Measurements from ENCODE around the gene EIF1. TPM values are rescaled to one million over a fixed set of nuclear protein-coding genes. Genes with fewer than 3 reads are reported as not detected.

Gene EIF1
- polyA plus RNA-seq, 1 donor (not counting 4 experiments of a cell fraction or from before 2014, with no cell fraction given) = 308 TPM

DNA sequence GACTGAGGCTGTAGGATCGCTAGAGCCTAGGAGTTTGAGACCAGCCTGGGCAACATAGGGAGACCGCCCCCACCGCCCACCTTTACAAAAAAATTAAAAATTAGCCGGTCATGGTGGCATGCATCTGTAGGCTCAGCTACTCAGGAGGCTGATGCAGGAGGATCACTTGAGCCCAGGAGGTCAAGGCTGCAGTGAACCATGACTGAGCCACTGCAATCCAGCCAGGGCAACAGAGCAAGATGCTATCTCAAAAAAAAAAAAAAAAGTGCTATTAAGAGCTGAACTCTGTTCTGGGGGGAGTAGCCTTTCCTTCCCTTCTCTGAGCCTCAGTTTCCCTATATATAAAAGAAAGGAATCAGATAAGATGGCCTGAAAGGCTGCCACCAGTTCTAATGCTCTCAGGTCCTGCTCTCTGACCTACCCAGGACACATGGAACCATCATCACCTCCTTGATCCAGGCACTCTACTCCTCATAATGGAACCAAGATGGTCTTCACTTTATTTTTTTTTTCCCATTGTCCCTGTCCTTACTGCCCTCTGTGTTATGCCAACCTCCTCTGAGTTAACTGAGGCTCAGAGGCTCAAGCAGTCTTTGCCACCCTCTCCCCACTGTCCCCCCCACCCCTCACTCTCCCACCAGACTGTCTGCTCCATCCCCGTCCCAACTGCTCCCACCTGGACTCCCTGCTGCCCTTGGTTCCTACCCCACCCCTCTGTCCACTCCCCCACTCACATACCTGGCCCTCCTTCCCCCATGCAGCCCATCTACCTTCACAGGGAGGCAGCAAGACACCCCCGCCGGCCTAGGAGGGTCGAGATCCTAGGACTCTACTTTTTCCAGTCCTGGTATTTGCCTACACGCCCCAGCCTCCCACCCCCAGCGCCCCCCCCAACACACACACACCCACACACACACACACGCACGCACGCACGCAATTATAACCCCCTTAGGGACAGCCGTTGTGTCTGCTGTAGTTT, 23.8 kb upstream of the EIF1 start:
- FAIRE-seq = no peak
- TF ChIP-seq EZH2 (IDR thresholded peaks at IDR 0.05; ENCODE audit: low read length) = no peak
- TF ChIP-seq, protein P1, sequence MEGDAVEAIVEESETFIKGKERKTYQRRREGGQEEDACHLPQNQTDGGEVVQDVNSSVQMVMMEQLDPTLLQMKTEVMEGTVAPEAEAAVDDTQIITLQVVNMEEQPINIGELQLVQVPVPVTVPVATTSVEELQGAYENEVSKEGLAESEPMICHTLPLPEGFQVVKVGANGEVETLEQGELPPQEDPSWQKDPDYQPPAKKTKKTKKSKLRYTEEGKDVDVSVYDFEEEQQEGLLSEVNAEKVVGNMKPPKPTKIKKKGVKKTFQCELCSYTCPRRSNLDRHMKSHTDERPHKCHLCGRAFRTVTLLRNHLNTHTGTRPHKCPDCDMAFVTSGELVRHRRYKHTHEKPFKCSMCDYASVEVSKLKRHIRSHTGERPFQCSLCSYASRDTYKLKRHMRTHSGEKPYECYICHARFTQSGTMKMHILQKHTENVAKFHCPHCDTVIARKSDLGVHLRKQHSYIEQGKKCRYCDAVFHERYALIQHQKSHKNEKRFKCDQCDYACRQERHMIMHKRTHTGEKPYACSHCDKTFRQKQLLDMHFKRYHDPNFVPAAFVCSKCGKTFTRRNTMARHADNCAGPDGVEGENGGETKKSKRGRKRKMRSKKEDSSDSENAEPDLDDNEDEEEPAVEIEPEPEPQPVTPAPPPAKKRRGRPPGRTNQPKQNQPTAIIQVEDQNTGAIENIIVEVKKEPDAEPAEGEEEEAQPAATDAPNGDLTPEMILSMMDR (optimal IDR thresholded peaks at IDR 0.05 in 1 of 3, IDR thresholded peaks at IDR 0.05 in 1 of 3, conservative IDR thresholded peaks at IDR 0.05 in 1 of 3; ENCODE audit: extremely low read depth in 1 of 3, insufficient read depth in 2 of 3, low read length in 3 of 3) = no peak

DNA sequence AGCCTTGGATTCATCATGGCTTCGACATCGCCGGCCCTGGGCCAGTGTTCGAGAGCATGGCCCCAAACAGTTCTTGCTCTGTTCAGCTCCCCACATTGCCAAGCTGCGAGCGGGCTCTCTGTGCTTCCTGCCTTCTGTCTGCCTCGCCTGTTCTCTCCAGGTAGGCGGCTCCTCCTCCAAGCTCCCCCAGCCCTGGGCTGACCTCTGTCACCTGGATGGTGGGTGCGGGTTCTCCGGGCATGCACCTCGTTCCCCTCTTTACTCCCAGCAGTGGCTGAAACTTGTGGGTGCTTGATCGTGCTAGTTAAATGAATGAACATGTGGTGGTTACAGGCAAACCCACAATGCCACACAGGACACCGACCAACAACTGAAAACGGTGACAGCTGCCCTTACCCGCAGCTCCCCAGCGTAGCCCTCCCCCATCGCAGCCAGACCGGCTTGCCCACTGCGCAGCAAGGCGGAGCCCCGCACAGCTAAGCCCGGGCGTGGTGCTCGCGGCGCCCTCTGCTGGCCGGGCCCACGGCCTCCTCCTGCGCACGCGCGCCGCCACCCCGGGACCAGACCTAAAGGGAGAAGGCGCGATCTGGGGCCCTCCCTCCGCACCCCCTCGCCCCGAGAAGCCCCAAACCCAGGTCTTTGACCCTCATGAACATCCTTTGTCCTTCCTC, 23.0 kb upstream of the EIF1 start:
- no peaks in the 10 kb centered on the region for H3K36me3 ChIP-seq (ENCODE audit: control insufficient read depth in 2 of 2, extremely low read depth in 1 of 2, insufficient read depth in 2 of 2, low read length in 2 of 2)
- no peaks in the 10 kb centered on the region for H3K9me1 ChIP-seq (ENCODE audit: control insufficient read depth, extremely low read depth, insufficient read depth, low read length)
- H2AFZ ChIP-seq (ENCODE audit: control insufficient read depth, low read length) = peak overlapping the region; percentile 38
- H3K27ac ChIP-seq (ENCODE audit: control insufficient read depth, insufficient read depth, low read length) = peak overlapping the region; percentile 90
- peak overlapping the region; percentile 32 to 59 (median 40) for H3K4me3 ChIP-seq (ENCODE audit: control insufficient read depth in 2 of 3, extremely low read depth in 1 of 3, insufficient read depth in 2 of 3, low read depth in 1 of 3, low read length in 3 of 3)
- H3K9me3 ChIP-seq (ENCODE audit: control insufficient read depth, low read depth, low read length) = no peaks in the 10 kb centered on the region
- FAIRE-seq (peak; percentile 36), DNase-seq (ENCODE audit: low read depth, low spot score) (no peak)
- peak overlapping the region; percentile 86 for H3K4me2 ChIP-seq (ENCODE audit: control insufficient read depth, extremely low read depth, insufficient read depth, low read depth, low read length)
- H4K20me1 ChIP-seq (ENCODE audit: control insufficient read depth, extremely low read depth, insufficient read depth, low read length) = no peaks in the 10 kb centered on the region
- no peaks in the 10 kb centered on the region for H3K79me2 ChIP-seq (ENCODE audit: control insufficient read depth, insufficient read depth, low read length)
- H3K4me1 ChIP-seq (ENCODE audit: control insufficient read depth, extremely low read depth, insufficient read depth, low read length) = peaks cover 53% of the 10 kb centered on the region
- TF ChIP-seq, protein P1 (optimal IDR thresholded peaks at IDR 0.05 in 1 of 3, IDR thresholded peaks at IDR 0.05 in 1 of 3, conservative IDR thresholded peaks at IDR 0.05 in 1 of 3; ENCODE audit: extremely low read depth in 1 of 3, insufficient read depth in 2 of 3, low read length in 3 of 3) = peak; percentile 86 to 98 (median 96)
- TF ChIP-seq EZH2 (IDR thresholded peaks at IDR 0.05; ENCODE audit: low read length) = no peak
- no peaks in the 10 kb centered on the region for H3K27me3 ChIP-seq (ENCODE audit: control insufficient read depth, extremely low read depth, insufficient read depth, low read length)
- dilution Hi-C loops (cut with MboI; ENCODE audit: extremely low pct_ligation_motif_present, low sequenced_read_pairs) = no loop called here
- peak overlapping the region; percentile 85 for H3K9ac ChIP-seq (ENCODE audit: control insufficient read depth, extremely low read depth, insufficient read depth, low read length)

More for the DNA sequence above, 23.8 kb upstream of the EIF1 start:
- no peak for DNase-seq (ENCODE audit: low read depth, low spot score)
- no peaks in the 10 kb centered on the region for H3K27me3 ChIP-seq (ENCODE audit: control insufficient read depth, extremely low read depth, insufficient read depth, low read length)
- no peaks in the 10 kb centered on the region for H4K20me1 ChIP-seq (ENCODE audit: control insufficient read depth, extremely low read depth, insufficient read depth, low read length)
- H3K36me3 ChIP-seq (ENCODE audit: control insufficient read depth in 2 of 2, extremely low read depth in 1 of 2, insufficient read depth in 2 of 2, low read length in 2 of 2) = no peaks in the 10 kb centered on the region
- peaks cover 61% of the 10 kb centered on the region for H3K4me1 ChIP-seq (ENCODE audit: control insufficient read depth, extremely low read depth, insufficient read depth, low read length)
- H3K4me3 ChIP-seq (ENCODE audit: control insufficient read depth in 2 of 3, extremely low read depth in 1 of 3, insufficient read depth in 2 of 3, low read depth in 1 of 3, low read length in 3 of 3) = peak overlapping the region in 2 of 3 experiments; percentile 32 to 40
- peak overlapping the region; percentile 85 for H3K9ac ChIP-seq (ENCODE audit: control insufficient read depth, extremely low read depth, insufficient read depth, low read length)
- dilution Hi-C loops (cut with MboI; ENCODE audit: extremely low pct_ligation_motif_present, low sequenced_read_pairs) = no loop called here
- H2AFZ ChIP-seq (ENCODE audit: control insufficient read depth, low read length) = no peak overlapping the region
- H3K9me1 ChIP-seq (ENCODE audit: control insufficient read depth, extremely low read depth, insufficient read depth, low read length) = no peaks in the 10 kb centered on the region
- peak overlapping the region; percentile 90 for H3K27ac ChIP-seq (ENCODE audit: control insufficient read depth, insufficient read depth, low read length)
- no peaks in the 10 kb centered on the region for H3K79me2 ChIP-seq (ENCODE audit: control insufficient read depth, insufficient read depth, low read length)
- peak overlapping the region; percentile 86 for H3K4me2 ChIP-seq (ENCODE audit: control insufficient read depth, extremely low read depth, insufficient read depth, low read depth, low read length)
- H3K9me3 ChIP-seq (ENCODE audit: control insufficient read depth, low read depth, low read length) = no peaks in the 10 kb centered on the region
